ENCODE measurements around the gene PODN.

PODN gene

GRCh38 chr1:53061859-53062707 is at the start of gene PODN:
PODN (plus strand) TSS chr1:53062213; CDS start chr1:53069856, 7,643 bp downstream.
- no peaks in the 10 kb centered on the region for H3K36me3 ChIP-seq (ENCODE audit: low read depth)
- ATAC-seq (ENCODE audit: low read depth) (peak; percentile 48), DNase-seq (ENCODE audit: low spot score) (no peak)
- no peak for TF ChIP-seq CTCF (IDR thresholded peaks at IDR 0.05; ENCODE audit: poor library complexity, severe bottlenecking)
- H3K27ac ChIP-seq (ENCODE audit: poor library complexity, severe bottlenecking) = no peak within 1 kb of the TSS
- H3K4me1 ChIP-seq (ENCODE audit: insufficient read depth, poor library complexity, severe bottlenecking) = no peaks in the 10 kb centered on the region
- H3K9me3 ChIP-seq (ENCODE audit: severe bottlenecking) = no peaks in the 10 kb centered on the region
- H3K27me3 ChIP-seq (ENCODE audit: insufficient read depth, poor library complexity, severe bottlenecking) = peaks cover 49% of the 10 kb centered on the region
- H3K4me3 ChIP-seq (ENCODE audit: severe bottlenecking) = peak within 1 kb of the TSS; percentile 19

GRCh38 chr1:53014791-53015507 is 47.1 kb upstream of the PODN start:
- no peak for TF ChIP-seq CTCF (IDR thresholded peaks at IDR 0.05; ENCODE audit: poor library complexity, severe bottlenecking)
- Histone ChIP-seq H3K36me3 (ENCODE audit: low read depth) (no peaks in the 10 kb centered on the region), H3K4me3 (ENCODE audit: severe bottlenecking) (peak overlapping the region; percentile 38), H3K27me3 (ENCODE audit: insufficient read depth, poor library complexity, severe bottlenecking) (no peaks in the 10 kb centered on the region), H3K27ac (ENCODE audit: poor library complexity, severe bottlenecking) (peak overlapping the region; percentile 25), H3K4me1 (ENCODE audit: insufficient read depth, poor library complexity, severe bottlenecking) (peaks cover 8% of the 10 kb centered on the region), H3K9me3 (ENCODE audit: severe bottlenecking) (no peaks in the 10 kb centered on the region)
- DNase-seq (ENCODE audit: low spot score) (peak; percentile 71), ATAC-seq (ENCODE audit: low read depth) (peak; percentile 97)

GRCh38 chr1:53015508-53015860 is 46.5 kb upstream of the PODN start:
- Histone ChIP-seq H3K27me3 (ENCODE audit: insufficient read depth, poor library complexity, severe bottlenecking) (no peaks in the 10 kb centered on the region), H3K27ac (ENCODE audit: poor library complexity, severe bottlenecking) (peak overlapping the region; percentile 25), H3K4me1 (ENCODE audit: insufficient read depth, poor library complexity, severe bottlenecking) (peaks cover 8% of the 10 kb centered on the region), H3K36me3 (ENCODE audit: low read depth) (no peaks in the 10 kb centered on the region), H3K9me3 (ENCODE audit: severe bottlenecking) (peaks cover under 1% of the 10 kb centered on the region), H3K4me3 (ENCODE audit: severe bottlenecking) (peak overlapping the region; percentile 38)
- DNase-seq (ENCODE audit: low spot score) = no peak
- ATAC-seq (ENCODE audit: low read depth) = no peak; the same call in 2 of the 3 replicates
- no peak for TF ChIP-seq CTCF (IDR thresholded peaks at IDR 0.05; ENCODE audit: poor library complexity, severe bottlenecking)

GRCh38 chr1:53016705-53017104 is 45.3 kb upstream of the PODN start:
- ATAC-seq (ENCODE audit: low read depth) = no peak
- Histone ChIP-seq H3K27ac (ENCODE audit: poor library complexity, severe bottlenecking) (no peak overlapping the region), H3K4me1 (ENCODE audit: insufficient read depth, poor library complexity, severe bottlenecking) (peaks cover 8% of the 10 kb centered on the region), H3K4me3 (ENCODE audit: severe bottlenecking) (no peak overlapping the region), H3K27me3 (ENCODE audit: insufficient read depth, poor library complexity, severe bottlenecking) (no peaks in the 10 kb centered on the region), H3K9me3 (ENCODE audit: severe bottlenecking) (peaks cover 2% of the 10 kb centered on the region), H3K36me3 (ENCODE audit: low read depth) (no peaks in the 10 kb centered on the region)
- TF ChIP-seq CTCF (IDR thresholded peaks at IDR 0.05; ENCODE audit: poor library complexity, severe bottlenecking) = no peak
- DNase-seq (ENCODE audit: low spot score) = no peak

All from RWPE2 (cell line).